Measurements from ENCODE around the gene TRPC4. TPM values are rescaled to one million over a fixed set of nuclear protein-coding genes. Genes with fewer than 3 reads are reported as not detected.

The TRPC4 gene
- 8.3 TPM in 1 of 2 replicates, not detected in the other for total RNA-seq

DNA sequence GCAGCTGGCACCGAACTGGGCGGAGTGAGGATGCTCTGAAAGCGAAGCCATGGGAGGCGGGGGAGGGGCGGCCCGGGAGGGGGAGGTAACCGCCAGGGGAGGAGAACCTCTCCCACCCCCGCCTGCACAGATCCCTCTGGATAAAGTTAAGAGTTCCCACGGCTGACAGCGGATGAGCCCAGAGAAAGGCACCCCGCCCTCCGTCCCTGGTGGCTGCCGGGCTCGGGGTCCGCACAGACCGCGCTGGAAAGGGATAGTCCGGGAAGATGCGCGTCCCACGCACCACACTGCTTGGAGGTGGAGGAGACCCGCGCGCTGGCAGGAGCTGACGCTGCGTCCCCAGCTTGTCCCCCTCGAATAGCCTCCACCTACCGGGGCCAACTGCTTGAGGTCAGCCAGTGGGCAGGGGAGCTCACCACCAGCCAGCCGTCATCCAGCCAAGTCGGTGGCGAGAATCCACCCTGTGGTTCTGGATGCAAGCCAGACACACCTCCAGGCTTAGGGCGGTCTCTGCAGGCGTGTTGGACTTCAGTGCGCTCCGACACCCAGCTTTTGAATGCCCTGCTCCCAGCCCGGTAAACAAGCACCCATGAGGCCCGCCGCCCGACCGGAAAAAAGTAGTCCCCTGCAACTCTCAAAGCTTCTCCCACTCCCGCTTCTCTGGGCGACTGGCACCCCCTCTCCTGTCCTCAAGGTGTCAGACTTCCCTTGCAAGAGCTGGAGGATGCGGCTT is at the start of gene TRPC4:
TRPC4 (minus strand) TSS at position 17 of the 733 bp plus-strand sequence. CDS start 86,439 bp downstream, outside the sequence.

GRCh38 chr13:37598597-37598996 is 271.0 kb downstream of the TRPC4 start, which contains the start of gene POSTN:
Gene POSTN (minus strand): TSS chr13:37598768. CDS start chr13:37598726, 42 bp downstream.

